Esophagus squamous epithelium (tissue), 5 donors: ENCODE measurements around the gene AHSA1. TPM values are rescaled to one million over a fixed set of nuclear protein-coding genes. Genes with fewer than 3 reads are reported as not detected.

Experiments used
- DNase-seq: peaks from one replicate; lab custom pipeline; 2025; lab: John Stamatoyannopoulos, UW
- H3K27ac ChIP-seq, 4 donors: fragments of 200-600 bp; sonication (generic); one replicate each; pipeline ENCODE4 v1.5.1; 2016 to 2019; ENCODE audit warnings: mild to moderate bottlenecking in 1 of 4
- H3K27me3 ChIP-seq, 4 donors: fragments of 200-600 bp; sonication (generic); 1 replicate in 3 of 4; 2 replicates in 1 of 4; pipeline versions ENCODE4 v1.5.1 to v1.6.0; 2017 to 2021; ENCODE audit warnings: antibody characterized with exemption in 1 of 4
- H3K36me3 ChIP-seq, 3 donors: fragments of 200-600 bp; sonication (generic); one replicate each; pipeline ENCODE4 v1.5.1; 2016 to 2019
- H3K4me1 ChIP-seq, 3 donors: fragments of 200-600 bp; sonication (generic); one replicate each; pipeline ENCODE4 v1.5.1; 2017 to 2019
- H3K4me3 ChIP-seq, 4 donors: fragments of 200-600 bp; sonication (generic); 1 replicate in 3 of 4; 2 replicates in 1 of 4; pipeline ENCODE4 v1.5.1; 2016 to 2019; ENCODE audit warnings: mild to moderate bottlenecking in 2 of 4, moderate library complexity in 1 of 4
- H3K9me3 ChIP-seq, 3 donors: fragments of 200-600 bp; sonication (generic); one replicate each; pipeline ENCODE4 v1.5.1; 2016 to 2019
- POLR2A ChIP-seq, 4 donors: fragments of 450-650 bp; IDR thresholded peaks; one replicate each; pipeline ENCODE4 v1.6.1; 2017; ENCODE audit warnings: antibody characterized with exemption in 4 of 4, mild to moderate bottlenecking in 4 of 4, moderate library complexity in 3 of 4
- WGBS, 2 donors: methylation state at CpG; one replicate each; pipeline ENCODE4 v1.1.5; 2018; 5-methylcytosine and 5-hydroxymethylcytosine counted together
- intact Hi-C: fragments of 100-400 bp; cut with DNase I; formaldehyde crosslinking; loops from one replicate; pipeline ENCODE4 v1.15.0; 2022
- total RNA-seq, 4 donors: library from RNA; depleted of rRNA; stranded (reverse); fragments of >200 nt; gene quantifications; one replicate each; pipeline ENCODE4 v1.1.0, GENCODE V29; 2016
- TF ChIP-seq, protein P1 (sequence below), 6 experiments: fragments of 450-650 bp in 4 of 6; fragments of 200-600 bp in 2 of 6; sonication (generic) in 2 of 6; IDR thresholded peaks; one replicate each; pipeline ENCODE4 v1.5.1; 2016 to 2019; ENCODE audit warnings: antibody characterized with exemption in 6 of 6, mild to moderate bottlenecking in 4 of 6, moderate library complexity in 4 of 6
- donor health status: DM: yes; HTN: yes; CAD: no.

The AHSA1 gene
- total RNA-seq, 4 donors from 2014 or later: 98.6 to 166 (median 120) TPM

DNA sequence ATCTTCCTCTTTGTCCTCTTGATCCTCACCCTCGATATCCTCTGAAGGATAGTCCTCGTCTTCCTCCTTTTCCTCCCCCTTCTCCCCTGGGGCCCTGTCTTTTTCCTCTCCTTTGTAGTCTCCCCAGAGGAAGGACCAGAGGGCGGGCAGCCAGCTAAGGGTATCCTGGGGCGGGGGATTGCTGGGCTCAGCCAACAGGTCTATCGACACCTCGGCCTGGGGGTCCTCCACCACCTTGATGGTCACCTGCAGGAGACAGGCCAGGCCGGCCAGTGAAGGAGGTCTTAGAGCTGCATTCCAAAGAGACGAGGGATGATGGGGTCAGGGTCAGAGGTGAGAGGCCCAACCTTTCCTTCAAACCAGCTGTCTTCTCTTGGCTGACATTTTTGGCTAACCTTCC is 24.5 kb downstream of the AHSA1 start:
- no peaks in the 10 kb centered on the region for H3K27me3 ChIP-seq
- no peaks in the 10 kb centered on the region for H3K36me3 ChIP-seq
- no peak overlapping the region for H3K4me3 ChIP-seq
- no peaks in the 10 kb centered on the region for H3K9me3 ChIP-seq
- intact Hi-C loops: no loop called here
- H3K27ac ChIP-seq: no peak overlapping the region
- no peak for DNase-seq
- TF ChIP-seq POLR2A (IDR thresholded peaks at IDR 0.05): no peak
- TF ChIP-seq, protein P1, sequence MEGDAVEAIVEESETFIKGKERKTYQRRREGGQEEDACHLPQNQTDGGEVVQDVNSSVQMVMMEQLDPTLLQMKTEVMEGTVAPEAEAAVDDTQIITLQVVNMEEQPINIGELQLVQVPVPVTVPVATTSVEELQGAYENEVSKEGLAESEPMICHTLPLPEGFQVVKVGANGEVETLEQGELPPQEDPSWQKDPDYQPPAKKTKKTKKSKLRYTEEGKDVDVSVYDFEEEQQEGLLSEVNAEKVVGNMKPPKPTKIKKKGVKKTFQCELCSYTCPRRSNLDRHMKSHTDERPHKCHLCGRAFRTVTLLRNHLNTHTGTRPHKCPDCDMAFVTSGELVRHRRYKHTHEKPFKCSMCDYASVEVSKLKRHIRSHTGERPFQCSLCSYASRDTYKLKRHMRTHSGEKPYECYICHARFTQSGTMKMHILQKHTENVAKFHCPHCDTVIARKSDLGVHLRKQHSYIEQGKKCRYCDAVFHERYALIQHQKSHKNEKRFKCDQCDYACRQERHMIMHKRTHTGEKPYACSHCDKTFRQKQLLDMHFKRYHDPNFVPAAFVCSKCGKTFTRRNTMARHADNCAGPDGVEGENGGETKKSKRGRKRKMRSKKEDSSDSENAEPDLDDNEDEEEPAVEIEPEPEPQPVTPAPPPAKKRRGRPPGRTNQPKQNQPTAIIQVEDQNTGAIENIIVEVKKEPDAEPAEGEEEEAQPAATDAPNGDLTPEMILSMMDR (IDR thresholded peaks at IDR 0.05): no peak
- 72 to 79% methylated on average over 2 to 4 of the region's 8 CpGs for WGBS, 2 donors
- H3K4me1 ChIP-seq: no peaks in the 10 kb centered on the region

- intact Hi-C loops: no loop called here
- no peaks in the 10 kb centered on the region for H3K27me3 ChIP-seq
- DNase-seq: no peak
- TF ChIP-seq, protein P1 (IDR thresholded peaks at IDR 0.05): no peak
- TF ChIP-seq POLR2A (IDR thresholded peaks at IDR 0.05): no peak
- no peaks in the 10 kb centered on the region for H3K36me3 ChIP-seq
- no peaks in the 10 kb centered on the region for H3K4me1 ChIP-seq
- no peak overlapping the region for H3K4me3 ChIP-seq
- no peaks in the 10 kb centered on the region for H3K9me3 ChIP-seq
- 50% methylated on average over 1 of the region's 3 CpGs; no CpG with 5 or more reads in 1 of the 2 donors for WGBS, 2 donors
- H3K27ac ChIP-seq: no peak overlapping the region
Measured at GRCh38 chr14:77485256-77485655, 27.4 kb downstream of the AHSA1 start.

- Histone ChIP-seq H3K27ac (no peak overlapping the region), H3K36me3 (no peaks in the 10 kb centered on the region), H3K9me3 (no peaks in the 10 kb centered on the region), H3K4me1 (no peaks in the 10 kb centered on the region), H3K27me3 (no peaks in the 10 kb centered on the region), H3K4me3 (no peak overlapping the region)
- 91 to 94% methylated on average over 2 to 7 of the region's 7 CpGs for WGBS, 2 donors
- intact Hi-C loops: no loop called here
- TF ChIP-seq, protein P1 (IDR thresholded peaks at IDR 0.05): no peak
- no peak for TF ChIP-seq POLR2A (IDR thresholded peaks at IDR 0.05)
- no peak for DNase-seq
Measured at GRCh38 chr14:77485901-77486678, 28.2 kb downstream of the AHSA1 start.

GRCh38 chr14:77488558-77488957 is 30.7 kb downstream of the AHSA1 start:
- TF ChIP-seq POLR2A (IDR thresholded peaks at IDR 0.05): no peak
- TF ChIP-seq, protein P1 (IDR thresholded peaks at IDR 0.05): no peak
- no peaks in the 10 kb centered on the region for H3K36me3 ChIP-seq
- H3K27me3 ChIP-seq: no peaks in the 10 kb centered on the region
- no peaks in the 10 kb centered on the region for H3K9me3 ChIP-seq
- H3K4me1 ChIP-seq: no peaks in the 10 kb centered on the region
- 77 to 84% methylated on average over 6 to 7 of the region's 7 CpGs for WGBS, 2 donors
- intact Hi-C loops: no loop called here
- no peak overlapping the region for H3K4me3 ChIP-seq
- no peak overlapping the region for H3K27ac ChIP-seq
- DNase-seq: no peak

- Histone ChIP-seq H3K9me3 (no peaks in the 10 kb centered on the region), H3K36me3 (no peaks in the 10 kb centered on the region), H3K27ac (no peak overlapping the region), H3K27me3 (no peaks in the 10 kb centered on the region), H3K4me1 (no peaks in the 10 kb centered on the region), H3K4me3 (no peak overlapping the region)
- intact Hi-C loops: no loop called here
- TF ChIP-seq POLR2A (IDR thresholded peaks at IDR 0.05): no peak
- DNase-seq: no peak
- 84 to 97% methylated on average over 5 to 6 of the region's 6 CpGs for WGBS, 2 donors
Measured at GRCh38 chr14:77489041-77489440, 31.1 kb downstream of the AHSA1 start.
